NCI-H1105 (cell line): Measurements from ENCODE around the gene PRR7.
A peak's percentile ranks its signal among the peaks of the same experiment; 100 is the strongest.

ENCODE experiments used
- DNase-seq: peaks from one replicate; lab custom pipeline; 2025; lab: John Stamatoyannopoulos, UW

The PRR7 gene

GRCh38 chr5:177425196-177425800 lies 21.3 kb upstream of the PRR7 start:
- no peak for DNase-seq

GRCh38 chr5:177425801-177426565 lies 20.6 kb upstream of the PRR7 start:
- peak; percentile 98 for DNase-seq

- no peak for DNase-seq
Observed at GRCh38 chr5:177426566-177427210, 19.9 kb upstream of the PRR7 start, which contains the start of gene GRK6. Gene GRK6, plus strand, starts transcription at chr5:177426676. Its CDS starts 170 bp downstream, at chr5:177426846.

GRCh38 chr5:177427211-177427822 lies 19.3 kb upstream of the PRR7 start:
- no peak for DNase-seq

GRCh38 chr5:177427919-177428573 lies 18.6 kb upstream of the PRR7 start:
- no peak for DNase-seq

- no peak for DNase-seq
Observed at GRCh38 chr5:177428574-177429217, 17.9 kb upstream of the PRR7 start.

GRCh38 chr5:177429248-177430040 lies 17.2 kb upstream of the PRR7 start:
- no peak for DNase-seq

GRCh38 chr5:177430140-177430951 lies 16.3 kb upstream of the PRR7 start:
- no peak for DNase-seq

- no peak for DNase-seq
Observed at GRCh38 chr5:177430972-177431316, 15.7 kb upstream of the PRR7 start.

GRCh38 chr5:177431317-177432142 lies 15.1 kb upstream of the PRR7 start:
- no peak for DNase-seq

- no peak for DNase-seq
Observed at GRCh38 chr5:177432143-177432838, 14.3 kb upstream of the PRR7 start.

- no peak for DNase-seq
Observed at GRCh38 chr5:177432839-177433657, 13.6 kb upstream of the PRR7 start.

- DNase-seq = no peak
Observed at GRCh38 chr5:177433658-177434217, 12.9 kb upstream of the PRR7 start.

GRCh38 chr5:177434437-177434836 lies 12.2 kb upstream of the PRR7 start:
- no peak for DNase-seq

GRCh38 chr5:177434942-177435738 lies 11.5 kb upstream of the PRR7 start:
- no peak for DNase-seq

GRCh38 chr5:177435847-177436536 lies 10.6 kb upstream of the PRR7 start:
- no peak for DNase-seq
